Stimulated activated naive CD4-positive, alpha-beta T cell treated with Interleukin-2 at 50 U/mL for 16 hours (primary cell): ENCODE results near the gene AP1B1.
"Not testable (repeated sequence)": the region's sequence is repeated elsewhere in the genome, so short reads cannot be mapped to it uniquely, and the experiment has no call there.

Experiments used
- DNase-seq: peaks from one replicate; lab custom pipeline; 2025; lab: John Stamatoyannopoulos, UW

Gene AP1B1

DNA sequence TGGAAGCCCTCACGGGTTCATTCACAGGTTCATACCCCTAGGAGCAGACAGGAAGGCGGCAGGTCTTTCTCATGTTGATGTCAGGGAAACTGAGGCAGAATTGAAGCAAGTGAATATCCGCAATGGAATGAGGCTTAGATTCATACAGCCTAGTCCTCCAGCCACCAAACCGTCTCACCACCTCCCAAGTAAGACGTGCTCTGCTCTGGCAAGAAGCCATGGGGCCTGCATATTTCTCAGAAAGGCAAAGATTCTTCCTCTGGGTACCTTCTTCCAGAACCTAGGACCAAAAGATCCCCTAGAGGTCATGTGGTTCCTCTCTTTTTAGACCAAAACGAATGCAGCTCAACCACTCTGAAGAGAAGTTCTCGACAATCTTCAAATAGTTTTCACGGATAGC is 1.7 kb downstream of the AP1B1 start:
- DNase-seq = no peak

DNA sequence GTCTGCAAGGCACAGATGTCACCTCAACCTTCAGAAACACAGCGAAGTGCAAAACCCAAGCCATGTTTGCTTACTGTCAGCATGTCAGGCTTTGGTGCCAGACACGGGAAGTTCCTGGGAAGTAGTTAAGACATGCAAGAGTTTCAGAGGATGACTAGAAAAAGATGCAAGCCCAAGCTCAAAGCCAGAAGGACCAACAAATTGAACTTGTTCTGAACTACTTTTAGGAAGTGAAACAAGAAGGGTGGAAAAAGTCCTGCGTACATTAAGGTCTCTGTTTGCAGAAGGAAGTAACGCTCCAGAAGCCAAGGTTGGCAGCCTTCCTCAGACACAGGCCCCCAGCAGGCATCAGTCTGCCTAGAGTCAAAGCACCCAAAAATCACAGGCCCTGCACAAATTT is 2.6 kb downstream of the AP1B1 start:
- DNase-seq = no peak

DNA sequence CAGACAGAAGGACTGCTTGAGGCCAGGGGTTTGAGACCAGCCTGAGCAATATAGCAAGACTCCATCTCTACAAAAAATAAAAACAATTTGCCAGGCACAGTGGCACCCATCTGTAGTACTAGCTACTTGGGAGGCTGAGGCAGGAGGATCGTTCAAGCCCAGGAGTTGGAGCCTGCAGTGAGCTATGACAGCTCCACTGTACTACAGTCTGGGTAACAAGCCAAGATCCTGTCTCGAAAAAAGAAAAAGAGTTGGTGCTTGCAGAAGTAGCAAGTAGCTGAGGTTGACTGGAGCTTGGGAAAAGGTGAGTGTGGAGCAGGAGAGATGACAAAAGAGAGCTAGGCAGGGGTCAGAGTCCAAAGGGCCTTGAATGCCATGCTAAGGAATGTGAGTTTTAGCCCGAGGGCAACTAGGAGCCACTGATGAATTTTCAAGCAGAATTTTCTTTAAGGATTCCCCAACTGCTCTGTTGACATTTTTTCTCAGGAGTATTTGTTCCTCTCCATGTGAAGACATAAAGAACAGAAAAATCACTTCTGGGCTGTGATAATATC is 3.1 kb downstream of the AP1B1 start:
- DNase-seq = no peak

DNA sequence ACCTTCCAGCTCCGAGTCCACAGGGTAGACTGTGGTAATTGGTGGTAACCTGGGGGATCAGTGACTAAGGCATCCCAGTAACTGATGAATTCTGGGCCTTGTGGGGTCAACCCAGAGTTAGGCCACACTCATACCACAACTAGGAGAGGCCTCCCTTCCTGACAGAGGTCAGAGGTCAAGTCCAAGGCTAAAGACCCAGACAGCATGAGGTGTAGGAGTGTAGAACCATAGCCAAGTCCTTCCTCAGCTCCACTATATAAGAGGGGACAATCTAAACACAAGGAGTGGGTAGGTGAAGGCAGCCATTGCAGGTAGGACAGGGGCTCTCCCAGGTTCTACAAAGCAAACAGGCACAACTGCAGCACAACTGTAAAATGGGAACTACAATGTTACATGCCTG is 4.6 kb downstream of the AP1B1 start:
- no peak for DNase-seq

DNA sequence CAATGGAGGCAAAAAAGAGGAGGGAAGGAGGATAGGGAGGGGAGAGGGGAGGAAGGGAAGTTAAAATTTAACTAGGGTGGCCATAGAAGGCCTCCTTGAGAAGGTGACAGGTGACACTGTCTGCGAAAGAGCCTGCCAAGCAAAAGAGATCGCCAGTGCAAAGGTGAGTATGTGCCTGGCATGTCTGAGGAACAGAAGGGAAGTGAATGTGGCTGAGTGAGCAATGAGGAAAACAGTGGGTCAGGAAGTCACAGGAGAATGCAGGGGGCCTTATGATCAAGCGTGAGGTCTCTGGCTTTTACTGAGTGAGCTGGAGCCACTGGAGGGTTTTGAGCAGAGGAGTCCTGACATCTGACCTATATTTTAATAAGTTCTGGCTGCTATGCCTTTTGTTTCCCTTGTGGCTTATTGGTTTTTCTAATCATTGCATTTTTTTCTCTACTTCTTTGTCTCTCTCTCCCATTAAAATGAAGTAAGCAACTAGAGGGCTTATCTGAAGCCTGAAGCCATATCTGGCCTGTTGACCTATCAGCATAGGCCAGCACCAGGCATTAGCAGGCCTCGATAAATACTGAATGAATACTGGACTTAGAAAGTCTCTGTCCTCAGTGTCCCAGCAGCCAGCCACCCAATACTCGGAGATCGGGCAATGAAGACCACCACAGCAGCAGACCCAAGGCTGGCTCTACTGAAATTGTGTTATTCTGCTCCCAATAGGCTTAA is 5.6 kb downstream of the AP1B1 start:
- DNase-seq = no peak

DNA sequence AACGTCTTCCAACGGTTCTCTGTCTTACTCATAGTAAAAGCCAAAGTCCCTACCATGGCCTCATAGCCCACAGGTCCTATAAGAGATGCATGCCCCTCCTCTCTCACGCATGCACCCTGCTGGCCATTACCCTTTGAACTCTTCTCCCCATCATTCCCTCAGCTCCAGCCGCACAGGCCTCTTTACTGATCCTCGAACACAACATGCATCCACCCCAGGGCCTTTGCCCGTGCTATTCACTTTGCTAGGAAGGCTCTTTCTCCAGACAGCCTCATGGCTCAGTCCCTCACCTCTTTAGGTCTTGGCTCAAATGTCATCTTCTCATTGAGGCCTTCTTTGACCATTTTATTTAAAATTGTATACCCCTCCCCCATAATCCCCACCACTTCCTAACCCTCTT is 7.5 kb downstream of the AP1B1 start:
- DNase-seq = no peak

DNA sequence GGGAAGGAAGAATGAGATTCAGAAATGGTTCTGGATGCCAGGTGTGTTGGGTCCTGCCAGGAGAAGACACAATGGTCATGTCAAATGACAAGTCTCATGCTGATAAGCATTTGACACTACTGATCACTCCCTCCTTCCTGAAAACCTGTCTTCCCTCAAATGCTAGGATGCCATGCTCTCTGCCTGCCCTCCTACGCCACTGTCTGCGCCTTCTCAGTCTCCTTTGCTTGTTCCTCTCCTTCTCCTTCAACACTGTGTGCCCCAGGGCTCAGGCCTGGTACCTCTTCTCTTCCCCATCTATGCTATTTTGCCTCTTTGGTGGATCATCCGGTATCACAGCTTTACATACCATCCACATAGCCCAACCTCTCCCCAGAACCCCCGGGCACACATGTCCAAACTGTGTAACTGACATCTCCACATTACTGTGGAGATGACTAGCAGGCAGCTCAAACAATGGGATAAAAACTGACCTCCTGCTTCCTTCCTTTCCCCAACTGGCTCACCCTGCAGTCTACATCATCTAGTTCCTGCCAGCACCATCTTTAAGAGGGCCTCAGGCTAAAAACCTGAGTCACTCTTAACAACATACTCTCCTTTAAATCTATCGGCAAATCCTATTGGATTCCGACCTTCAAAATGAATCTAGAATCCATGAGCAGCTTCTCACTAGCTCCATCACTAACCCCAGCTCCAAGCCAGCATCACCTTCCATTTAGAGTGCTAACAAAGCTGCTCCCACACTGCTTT is 8.2 kb downstream of the AP1B1 start:
- DNase-seq = no peak

DNA sequence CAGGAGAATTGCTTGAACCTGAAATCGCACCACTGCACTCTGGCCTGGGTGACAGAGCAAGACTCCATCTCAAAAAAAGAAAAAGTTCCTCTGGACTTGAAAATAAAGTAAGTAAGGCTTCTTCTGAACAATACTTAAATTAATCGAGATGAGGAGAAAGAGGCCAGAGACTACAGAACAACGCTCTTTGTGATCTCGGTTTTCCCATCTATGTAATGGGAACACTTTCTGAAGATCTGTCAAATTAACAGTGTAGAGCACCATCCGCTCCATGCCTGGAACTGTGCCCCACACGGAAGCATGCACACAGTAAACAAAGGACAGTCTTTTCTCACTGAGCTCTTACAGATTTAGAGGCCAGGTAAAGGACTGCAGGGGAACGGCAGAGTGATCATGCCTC is 9.1 kb downstream of the AP1B1 start:
- no peak for DNase-seq

DNA sequence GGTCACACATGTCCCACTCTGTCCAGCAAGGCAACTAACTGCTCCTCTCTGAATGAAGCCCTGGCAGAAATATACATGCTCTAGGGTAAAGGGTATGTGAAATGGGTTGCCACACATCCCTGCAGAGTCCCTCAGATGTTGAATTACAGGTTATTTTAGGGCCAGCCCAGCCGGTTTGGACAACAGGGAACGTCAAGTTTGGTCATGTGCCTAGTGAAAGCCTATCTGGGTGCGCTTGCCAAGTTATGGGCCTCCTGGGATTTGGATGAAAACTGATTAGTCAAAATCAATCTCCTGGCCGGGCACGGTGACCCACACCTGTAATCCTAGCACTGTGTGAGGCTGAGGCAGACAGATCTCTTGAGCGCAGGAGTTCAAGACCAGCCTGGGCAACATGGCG is 10.4 kb downstream of the AP1B1 start:
- DNase-seq = no peak

DNA sequence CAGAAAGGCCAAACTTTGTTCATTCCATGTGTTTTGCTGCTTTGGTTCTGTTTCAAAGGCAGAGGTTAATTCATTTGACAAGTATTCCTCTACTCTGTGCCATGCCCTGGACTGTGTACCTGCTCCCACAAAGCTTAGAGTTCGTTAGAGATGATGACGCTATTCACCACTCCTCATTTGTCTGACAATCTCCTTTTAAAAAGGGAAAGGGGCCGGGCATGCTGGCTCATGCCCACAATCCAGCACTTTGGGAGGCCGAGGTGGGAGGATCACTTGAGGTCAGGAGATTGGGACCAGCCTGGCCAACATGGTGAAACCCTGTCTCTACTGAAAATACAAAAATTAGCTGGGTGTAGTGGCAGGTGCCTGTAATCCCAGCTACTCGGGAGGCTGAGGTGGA is 11.7 kb downstream of the AP1B1 start:
- not testable (repeated sequence) for DNase-seq

DNA sequence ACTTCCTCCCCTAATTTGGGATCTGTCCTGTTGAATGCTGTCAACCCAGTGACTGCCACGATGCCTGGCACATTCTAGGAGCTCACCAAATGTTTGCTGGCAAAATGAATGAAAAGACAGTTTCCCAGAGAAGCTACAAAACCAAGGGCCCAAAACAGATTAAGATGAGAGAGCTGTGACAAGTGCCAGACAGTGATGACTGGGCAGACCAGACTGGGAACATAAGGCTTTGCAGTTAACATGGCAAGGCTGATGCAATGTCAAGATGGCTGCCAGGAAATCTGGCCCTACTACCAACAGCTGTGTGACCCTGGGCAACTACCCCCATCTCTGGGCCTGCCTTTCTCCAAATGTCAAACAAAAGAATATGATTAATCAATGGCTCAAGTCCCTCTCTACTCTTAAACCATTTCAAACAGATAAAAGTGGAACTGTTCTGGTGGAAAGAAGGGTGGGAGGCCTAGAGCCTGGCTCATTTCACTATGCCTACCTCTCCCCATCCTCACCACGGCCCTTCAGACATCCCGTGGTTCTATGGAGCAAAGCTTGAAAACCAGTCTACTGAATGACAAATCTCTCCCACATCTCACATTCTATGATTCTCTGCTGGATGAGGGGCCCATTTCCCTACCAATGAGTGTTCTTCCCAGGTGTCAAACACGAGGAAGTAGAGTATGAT is 12.8 kb downstream of the AP1B1 start:
- DNase-seq = no peak

DNA sequence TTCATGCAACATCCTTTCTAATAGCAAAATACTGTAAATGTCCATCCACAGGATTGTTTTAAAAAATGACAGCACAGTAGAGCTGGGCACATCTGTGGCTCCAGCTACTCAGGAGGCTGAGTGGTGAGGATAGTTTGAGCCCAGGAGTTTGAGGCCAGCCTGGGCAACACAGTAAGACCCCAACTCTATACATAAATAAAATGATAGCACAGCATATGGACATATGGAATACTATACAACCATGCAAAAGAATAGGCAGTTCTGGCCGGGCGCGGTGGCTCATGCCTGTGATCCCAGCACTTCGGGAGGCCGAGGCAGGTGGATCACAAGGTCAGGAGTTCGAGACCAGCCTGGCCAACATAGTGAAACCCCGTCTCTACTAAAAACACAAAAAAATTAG is 13.6 kb downstream of the AP1B1 start:
- not testable (repeated sequence) for DNase-seq

DNA sequence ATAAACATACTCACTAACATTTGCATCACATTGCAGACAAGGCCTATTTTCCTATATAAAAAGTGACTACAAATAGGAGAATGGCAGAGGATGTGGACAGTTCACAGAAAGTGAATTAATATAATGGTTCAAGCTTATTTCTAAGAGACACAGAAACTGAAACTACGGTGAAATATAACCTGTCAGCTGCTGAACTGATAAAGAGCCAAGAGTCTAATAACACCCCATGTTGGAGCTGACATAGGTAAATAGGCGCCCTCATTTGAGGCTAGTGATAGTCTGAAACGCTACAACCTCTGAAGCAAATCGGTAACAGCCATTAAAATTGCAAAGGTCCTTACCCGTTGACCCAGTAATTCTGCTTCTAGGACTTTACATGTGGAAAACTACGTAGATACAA is 14.0 kb downstream of the AP1B1 start:
- DNase-seq = no peak

DNA sequence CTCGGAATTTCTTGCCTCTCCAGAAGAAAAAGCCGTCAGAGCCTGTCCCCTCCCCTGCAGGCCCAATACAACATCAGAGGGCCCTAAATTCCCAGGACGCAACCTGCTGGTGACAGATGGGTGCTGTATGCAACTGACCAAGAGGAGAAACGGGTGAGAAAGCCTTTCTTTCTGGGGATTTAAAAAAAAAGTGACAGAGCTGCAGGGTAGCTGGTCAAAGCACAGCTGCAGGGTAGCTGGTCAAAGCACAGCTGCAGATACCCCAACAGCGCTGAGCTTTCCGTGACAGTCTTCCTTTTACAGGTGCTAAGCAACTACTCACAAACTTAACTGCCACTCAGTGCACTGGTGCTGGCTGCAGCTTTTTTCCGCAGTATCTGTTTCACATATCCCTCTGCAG is 17.8 kb downstream of the AP1B1 start:
- no peak for DNase-seq

DNA sequence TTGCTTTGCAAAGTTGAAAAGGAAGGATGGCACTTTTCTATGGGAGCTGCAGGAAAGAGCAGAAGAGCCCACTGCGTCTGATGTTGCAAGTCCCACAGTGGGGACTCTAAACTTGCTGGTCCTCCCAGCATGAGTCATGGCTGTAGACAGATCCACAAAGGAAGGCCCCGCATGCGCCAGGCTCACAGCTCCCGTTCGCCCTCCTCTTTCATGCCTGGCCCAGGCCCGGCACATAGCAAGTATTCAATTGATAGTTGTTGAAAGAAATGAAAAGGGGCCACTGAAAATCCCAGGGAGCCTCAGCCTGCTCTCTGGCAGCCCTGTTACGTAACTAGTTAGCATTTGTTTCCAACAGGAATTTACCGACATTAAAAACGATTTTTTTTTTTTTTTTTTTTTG is 18.9 kb downstream of the AP1B1 start:
- DNase-seq = no peak

DNA sequence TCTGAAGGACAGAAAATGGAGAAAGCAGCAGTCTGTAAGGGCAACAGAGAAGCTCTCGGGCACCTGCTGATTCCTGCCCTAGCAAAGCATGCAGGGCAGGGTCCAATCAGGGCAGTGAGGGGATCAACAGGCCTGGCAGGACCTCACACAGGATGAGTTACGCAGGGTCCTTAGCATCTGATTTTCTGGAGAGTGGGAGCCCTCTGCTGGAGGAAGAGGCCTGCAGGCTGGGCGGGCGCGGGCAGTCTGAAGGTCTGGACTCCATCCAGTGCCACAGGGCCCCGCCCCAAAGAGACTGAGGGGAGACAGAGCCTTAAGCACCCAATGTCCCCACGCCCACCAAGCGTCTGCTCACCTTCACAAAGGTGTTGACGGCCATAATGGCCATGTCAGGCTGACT is 28.9 kb downstream of the AP1B1 start:
- DNase-seq = no peak

DNA sequence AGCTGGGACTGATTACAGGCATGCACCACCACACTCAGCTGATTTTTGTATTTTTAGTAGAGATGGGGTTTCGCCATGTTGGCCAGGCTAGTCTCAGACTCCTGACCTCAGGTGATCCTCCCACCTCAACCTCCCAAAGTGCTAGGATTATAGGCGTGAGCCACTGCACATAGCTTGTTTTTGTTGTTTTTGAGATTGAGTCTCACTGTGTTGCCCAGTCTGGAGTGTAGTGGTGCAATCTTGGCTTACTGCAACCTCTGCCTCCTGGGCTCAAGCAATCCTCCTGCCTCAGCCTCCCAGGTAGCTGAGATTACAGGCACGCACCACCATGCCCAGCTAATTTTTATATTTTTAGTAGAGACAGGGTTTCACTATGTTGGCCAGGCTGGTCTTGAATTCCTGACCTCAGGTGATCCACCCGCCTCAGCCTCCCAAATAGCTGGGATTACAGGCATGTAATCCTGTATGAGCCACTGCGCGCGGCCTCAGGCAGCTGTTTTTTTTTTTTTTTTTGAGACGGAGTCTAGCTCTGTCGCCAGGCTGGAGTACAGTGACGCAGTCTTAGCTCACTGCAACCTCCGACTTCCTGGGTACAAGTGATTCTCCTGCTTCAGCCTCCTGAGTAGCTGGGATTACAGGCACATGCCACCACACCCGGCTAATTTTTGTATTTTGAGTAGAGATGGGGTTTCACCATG is 31.0 kb downstream of the AP1B1 start:
- DNase-seq = not testable (repeated sequence)

DNA sequence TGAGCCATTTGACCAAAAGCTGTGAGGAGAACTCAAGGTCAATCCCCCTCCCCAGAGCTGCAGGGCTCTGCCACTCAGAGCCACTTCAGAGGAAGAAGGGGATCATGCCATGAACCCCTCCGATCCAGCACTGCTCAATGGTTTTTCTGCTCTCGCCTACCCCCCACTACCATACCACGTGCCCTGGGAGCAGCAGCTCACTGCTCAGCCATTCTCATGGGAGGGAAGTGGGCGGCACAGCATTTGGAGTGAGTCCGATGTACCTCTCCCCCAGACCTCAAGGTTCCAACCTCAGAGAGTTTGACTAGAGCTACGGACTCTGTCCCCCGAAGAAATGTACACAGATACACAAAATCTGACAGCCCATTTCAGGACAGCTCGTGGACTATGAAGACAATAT is 34.5 kb downstream of the AP1B1 start:
- no peak for DNase-seq

DNA sequence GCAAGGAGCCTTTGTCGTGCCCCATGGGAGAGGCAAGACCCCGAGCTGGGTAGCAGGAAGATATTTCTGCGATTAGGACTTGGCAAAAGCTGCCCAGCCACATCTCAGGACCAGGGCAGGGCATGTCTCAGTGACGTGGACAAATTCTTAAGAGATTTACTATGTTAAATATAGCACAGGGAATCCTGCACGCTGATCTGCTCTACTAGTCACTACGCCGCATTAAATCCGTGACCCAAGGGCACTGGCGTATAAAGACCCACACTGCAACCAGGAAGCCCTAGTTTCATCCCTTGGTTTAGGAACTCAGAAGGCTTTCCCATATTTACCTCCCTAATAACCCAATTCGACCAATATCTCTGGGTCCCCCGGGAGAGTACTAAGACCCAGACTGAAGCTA is 35.1 kb downstream of the AP1B1 start:
- no peak for DNase-seq

DNA sequence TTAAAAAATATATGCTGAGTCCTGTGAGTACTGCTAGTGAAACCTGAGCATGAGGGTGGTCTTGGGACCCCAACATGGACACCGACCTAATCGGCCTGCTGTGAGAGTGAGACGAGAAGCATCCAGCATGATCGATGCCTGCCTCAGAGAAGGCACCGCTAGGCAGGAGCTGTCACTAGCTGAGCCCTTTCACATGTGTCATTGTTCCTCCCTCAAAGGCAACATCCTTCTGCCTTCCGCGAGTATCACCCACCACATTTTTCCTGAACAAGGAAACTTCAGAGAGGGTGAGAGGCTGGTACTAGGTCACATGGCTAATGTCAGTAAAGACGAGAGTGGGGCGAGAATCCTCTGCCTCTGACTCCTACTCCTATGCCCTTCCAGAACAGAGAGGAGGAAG is 35.6 kb downstream of the AP1B1 start:
- DNase-seq = no peak

DNA sequence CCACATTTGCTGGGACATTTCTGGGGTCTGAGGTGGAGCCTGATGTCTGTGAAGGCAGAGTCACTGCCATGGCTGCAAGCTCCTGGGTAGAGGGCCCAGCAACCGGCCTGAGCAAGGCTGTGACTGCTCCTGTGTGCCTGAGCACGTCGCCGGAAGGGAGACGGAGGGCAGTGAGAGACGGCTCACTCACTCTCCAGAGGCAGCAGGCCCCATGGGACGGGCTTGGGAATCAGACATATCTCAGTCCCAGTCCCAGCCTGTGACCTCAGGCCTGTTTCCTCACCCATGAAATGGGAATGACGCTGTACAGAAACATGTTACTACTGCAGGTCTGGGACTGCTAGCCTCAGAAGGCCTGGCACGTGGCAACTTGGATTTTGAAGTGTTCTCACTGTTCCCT is 36.5 kb downstream of the AP1B1 start:
- DNase-seq = no peak

DNA sequence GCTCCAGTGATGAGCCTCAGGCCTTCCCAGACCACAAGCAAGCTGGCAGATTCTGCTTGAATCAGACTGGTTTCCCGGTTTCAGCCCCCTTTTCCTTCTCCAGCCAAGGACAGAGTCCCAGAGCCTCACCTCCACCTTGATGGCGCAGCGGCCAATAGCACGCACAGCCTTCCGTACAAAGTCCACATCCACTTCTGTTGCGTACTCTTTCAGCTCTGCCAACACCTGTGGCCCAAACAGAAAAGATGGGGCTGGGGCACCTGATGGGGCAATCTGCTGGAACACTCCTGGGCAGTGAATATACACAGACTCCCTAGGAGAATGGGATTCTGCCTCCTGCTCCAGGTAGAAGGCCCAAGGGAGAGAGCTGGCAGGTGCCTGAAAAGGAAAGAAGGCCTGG is 37.3 kb downstream of the AP1B1 start:
- DNase-seq = no peak
